K562 (cell line): ENCODE measurements around the gene PAX8. TPM values are rescaled to one million over a fixed set of nuclear protein-coding genes. Genes with fewer than 3 reads are reported as not detected.
A peak's percentile ranks its signal among the peaks of the same experiment; 100 is the strongest.

ENCODE experiments used
- ATF4 ChIP-seq: fragments of 450-650 bp; formaldehyde crosslinking; IDR thresholded peaks from 2 replicates; pipeline ENCODE4 v1.4.0; 2022; ENCODE audit warnings: mild to moderate bottlenecking, moderate library complexity
- BHLHE40 ChIP-seq: IDR thresholded peaks from 2 replicates; pipeline ENCODE4 v1.6.1; 2011; ENCODE audit warnings: low read length, improper control_type of control experiment
- CEBPZ ChIP-seq: fragments of 150-350 bp; IDR thresholded peaks from 2 replicates; pipeline ENCODE4 v1.6.1; 2014; ENCODE audit warnings: low read depth, mild to moderate bottlenecking, low read length, borderline replicate concordance
- CGGBP1 ChIP-seq: fragments of 250-450 bp; sonication (Bioruptor Pico); IDR thresholded peaks from 2 replicates; pipeline ENCODE4 v1.9.0; 2021; ENCODE audit warnings: mild to moderate bottlenecking
- ELF4 ChIP-seq: fragments of 450-650 bp; formaldehyde crosslinking; IDR thresholded peaks from 2 replicates; pipeline ENCODE4 v1.4.0; 2022; ENCODE audit warnings: missing genetic modification characterization
- FOXO4 ChIP-seq: fragments of 450-650 bp; formaldehyde crosslinking; IDR thresholded peaks from 2 replicates; pipeline ENCODE4 v1.4.0; 2020; ENCODE audit warnings: mild to moderate bottlenecking, moderate library complexity
- KDM2B ChIP-seq: fragments of 250-450 bp; sonication (Bioruptor Pico); IDR thresholded peaks from 2 replicates; pipeline ENCODE4 v1.8.0; 2021; ENCODE audit warnings: mild to moderate bottlenecking, moderate library complexity
- MAFG ChIP-seq: fragments of 450-650 bp; conservative IDR thresholded peaks from 2 replicates; pipeline ENCODE4 v1.6.1; 2016; ENCODE audit warnings: missing genetic modification characterization, missing compliant biosample characterization
- MIER1 ChIP-seq: fragments of 450-650 bp; IDR thresholded peaks from 2 replicates; pipeline ENCODE4 v1.6.1; 2016; ENCODE audit warnings: antibody characterized with exemption, mild to moderate bottlenecking, low read depth
- PHF21A ChIP-seq: fragments of 450-650 bp; IDR thresholded peaks from 2 replicates; pipeline ENCODE4 v1.6.1; 2017; ENCODE audit warnings: low read depth, borderline replicate concordance
- SAFB2 ChIP-seq: fragments of 200-400 bp; formaldehyde crosslinking; IDR thresholded peaks from 2 replicates; pipeline ENCODE4 v1.6.1; 2018; ENCODE audit warnings: borderline replicate concordance, low read length, low read depth, moderate library complexity; ENCODE audit not compliant: severe bottlenecking
- TAF15 ChIP-seq: fragments of 200-400 bp; formaldehyde crosslinking; IDR thresholded peaks from 2 replicates; pipeline ENCODE4 v1.6.1; 2017; ENCODE audit warnings: mild to moderate bottlenecking, low read depth, low read length, moderate library complexity
- TFE3 ChIP-seq: fragments of 450-650 bp; formaldehyde crosslinking; IDR thresholded peaks from 2 replicates; pipeline ENCODE4 v1.4.0; 2020; ENCODE audit warnings: mild to moderate bottlenecking, mixed read lengths
- TOE1 ChIP-seq, 2 experiments: fragments of 450-650 bp in 1 of 2; sonication (generic) in 1 of 2; formaldehyde crosslinking in 1 of 2; IDR thresholded peaks; 2 replicates each; pipeline versions ENCODE4 v1.7.1 to v1.8.0; 2016 to 2022; ENCODE audit warnings: borderline replicate concordance in 2 of 2, mild to moderate bottlenecking in 2 of 2, antibody characterized with exemption in 1 of 2, inconsistent platforms in 1 of 2, low read depth in 1 of 2, missing genetic modification reagents in 1 of 2, moderate library complexity in 1 of 2
- ZKSCAN8 ChIP-seq: fragments of 200-800 bp; sonication (Bioruptor generic); IDR thresholded peaks from 2 replicates; pipeline ENCODE4 v1.6.1; 2016; ENCODE audit warnings: missing genetic modification characterization, missing compliant biosample characterization
- ZNF174 ChIP-seq: fragments of 250-450 bp; sonication (Bioruptor Pico); IDR thresholded peaks from 2 replicates; pipeline ENCODE4 v1.4.0; 2020; ENCODE audit warnings: mild to moderate bottlenecking
- ZNF586 ChIP-seq: fragments of 450-650 bp; formaldehyde crosslinking; conservative IDR thresholded peaks from 2 replicates; pipeline ENCODE4 v1.4.0; 2020; ENCODE audit warnings: mild to moderate bottlenecking, moderate library complexity
- ZNF696 ChIP-seq: fragments of 250-450 bp; sonication (Bioruptor Pico); conservative IDR thresholded peaks from 2 replicates; pipeline ENCODE4 v1.4.0; 2020; ENCODE audit warnings: mild to moderate bottlenecking, moderate library complexity
- polyA plus RNA-seq, 8 experiments: library from polyadenylated mRNA; depleted of rRNA in 4 of 8; stranded (reverse) in 5 of 8; unstranded in 3 of 8; fragments of >200 nt; fragmentation: Nextera tagmentation in 2 of 8; fragmentation: Illumina TruSeq in 1 of 8; extraction: Ambion mirVana in 2 of 8; extraction: Trizol in 1 of 8; gene quantifications; 2 replicates each; pipeline versions ENCODE4 v1.2.1 to v1.2.3, GENCODE V29; 2011 to 2014; ENCODE audit warnings: inconsistent platforms in 1 of 8, missing spikeins in 1 of 8
- total RNA-seq, 7 experiments: library from RNA; depleted of rRNA in 6 of 7; stranded (reverse); fragments of >200 nt in 6 of 7; fragmentation: Illumina TruSeq in 2 of 7; extraction: Trizol in 2 of 7; gene quantifications; 2 replicates each; pipeline versions ENCODE4 v1.2.1 to v1.2.3, GENCODE V29; 2011 to 2021; ENCODE audit warnings: low replicate concordance in 1 of 7

PAX8 gene
- total and polyA plus RNA-seq, 9 of the 15 experiments (the other 6 are each of a cell fraction or from before 2014, with no cell fraction given): 0.13 to 2.1 (median 0.51) TPM

GRCh38 chr2:113240915-113241911, 37.5 kb downstream of the PAX8 start (continued):
- peak; percentile 61; the same call in 1 of the 2 replicates for TF ChIP-seq ELF4 (CRISPR knock-in tag)
- no peak for TF ChIP-seq TAF15
- no peak for TF ChIP-seq ZKSCAN8 (CRISPR knock-in tag)
- no peak for TF ChIP-seq KDM2B (CRISPR knock-in tag)
- no peak for TF ChIP-seq ZNF586 (CRISPR knock-in tag)
- no peak for TF ChIP-seq ATF4 (CRISPR knock-in tag)
- no peak for TF ChIP-seq TFE3 (CRISPR knock-in tag)
- TF ChIP-seq MAFG (tag): peak; percentile 82
- TF ChIP-seq ZNF696 (CRISPR knock-in tag): no peak
- no peak for TF ChIP-seq SAFB2
- peak; percentile 55; the same call in 1 of the 2 replicates for TF ChIP-seq TOE1 (IDR thresholded peaks at IDR 0.05; ENCODE audit: borderline replicate concordance)
- TF ChIP-seq TOE1 (CRISPR knock-in tag; IDR thresholded peaks at IDR 0.05; ENCODE audit: borderline replicate concordance, low read depth): no peak
- peak; percentile 71 for TF ChIP-seq BHLHE40
- no peak for TF ChIP-seq CGGBP1 (CRISPR knock-in tag)
- TF ChIP-seq FOXO4 (CRISPR knock-in tag): no peak
- no peak for TF ChIP-seq ZNF174 (CRISPR knock-in tag)
- TF ChIP-seq MIER1: no peak
- no peak for TF ChIP-seq CEBPZ
- peak; percentile 64; the same call in 1 of the 2 replicates for TF ChIP-seq PHF21A
- TF ChIP-seq, all 486 proteins: peak for 70
